ENCODE results near the gene ZDHHC13. TPM values are rescaled to one million over a fixed set of nuclear protein-coding genes. Genes with fewer than 3 reads are reported as not detected.

Gene ZDHHC13
- total RNA-seq, 1 donor from 2014 or later, result 23.4 TPM

DNA sequence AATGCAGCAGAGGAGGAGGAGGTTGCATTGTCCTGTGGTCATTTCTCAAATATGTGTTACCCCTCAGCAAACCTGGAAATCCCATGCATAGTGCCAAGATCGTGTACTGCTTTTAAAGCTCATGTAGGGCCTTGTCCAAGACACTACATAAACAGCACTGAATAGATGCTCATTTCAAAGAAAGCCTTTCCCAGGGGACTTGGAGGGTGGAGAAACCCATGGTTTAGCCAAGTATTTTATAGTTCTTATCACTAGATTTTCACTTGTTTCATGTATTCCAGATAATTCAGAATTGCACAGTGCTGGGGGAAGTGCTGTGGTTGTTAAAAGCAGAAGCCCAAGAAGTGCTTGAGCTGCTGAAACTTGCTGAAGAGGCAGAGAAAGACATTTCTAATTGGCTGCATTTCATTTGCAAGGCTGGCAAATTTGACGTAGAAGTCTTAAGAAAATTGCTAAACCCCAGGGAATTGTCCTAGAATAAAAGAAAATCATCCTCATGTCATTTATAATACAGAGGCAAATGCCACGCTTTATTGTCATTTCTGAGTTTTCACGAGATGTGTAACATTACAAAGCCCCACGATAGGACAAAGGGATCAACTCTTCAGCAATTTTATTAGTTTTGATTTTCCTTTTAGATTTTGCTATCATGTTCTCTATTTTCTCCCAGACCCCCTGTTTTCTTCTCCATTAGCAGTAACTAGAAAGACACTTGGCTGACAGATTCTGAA, 64.7 kb downstream of the ZDHHC13 start:
- H3K4me1 Mint-ChIP-seq (ENCODE audit: low read depth), result no peaks in the 10 kb centered on the region

DNA sequence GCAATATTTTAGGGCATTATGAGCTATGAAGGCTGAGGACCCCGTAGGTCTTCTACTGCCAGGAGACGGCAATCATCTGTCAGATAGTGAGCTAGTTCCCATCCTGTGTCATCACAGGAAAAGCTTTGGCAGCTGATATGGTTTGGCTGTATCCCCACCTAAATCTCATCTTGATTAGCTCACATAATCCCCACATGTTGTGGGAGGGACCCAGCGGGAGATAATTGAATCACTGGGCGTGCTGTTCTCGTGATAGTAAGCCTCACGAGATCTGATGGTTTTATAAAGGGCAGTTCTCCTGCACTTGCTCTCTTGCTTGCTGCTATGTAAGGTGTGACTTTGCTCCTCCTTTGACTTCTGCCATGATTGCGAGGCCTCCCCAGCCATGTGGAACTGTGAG, 66.7 kb downstream of the ZDHHC13 start:
- Mint-ChIP-seq H3K4me1 (ENCODE audit: low read depth) (no peaks in the 10 kb centered on the region), H3K9me3 (ENCODE audit: low read depth) (no peaks in the 10 kb centered on the region), H3K27me3 (no peaks in the 10 kb centered on the region), H3K27ac (no peak overlapping the region), H3K36me3 (ENCODE audit: insufficient read depth) (no peaks in the 10 kb centered on the region), H3K4me3 (ENCODE audit: low read depth) (no peak overlapping the region)
- DNase-seq (ENCODE audit: low spot score, unreplicated experiment), result no peak
- no peak for TF ChIP-seq CTCF (IDR thresholded peaks at IDR 0.05; ENCODE audit: unreplicated experiment)

More for the DNA sequence above, 64.7 kb downstream of the ZDHHC13 start:
- Mint-ChIP-seq H3K27me3 (no peaks in the 10 kb centered on the region), H3K9me3 (ENCODE audit: low read depth) (no peaks in the 10 kb centered on the region), H3K4me3 (ENCODE audit: low read depth) (no peak overlapping the region), H3K36me3 (ENCODE audit: insufficient read depth) (peaks cover 3% of the 10 kb centered on the region), H3K27ac (no peak overlapping the region)
- DNase-seq (ENCODE audit: low spot score, unreplicated experiment), result no peak
- TF ChIP-seq CTCF (IDR thresholded peaks at IDR 0.05; ENCODE audit: unreplicated experiment), result no peak

DNA sequence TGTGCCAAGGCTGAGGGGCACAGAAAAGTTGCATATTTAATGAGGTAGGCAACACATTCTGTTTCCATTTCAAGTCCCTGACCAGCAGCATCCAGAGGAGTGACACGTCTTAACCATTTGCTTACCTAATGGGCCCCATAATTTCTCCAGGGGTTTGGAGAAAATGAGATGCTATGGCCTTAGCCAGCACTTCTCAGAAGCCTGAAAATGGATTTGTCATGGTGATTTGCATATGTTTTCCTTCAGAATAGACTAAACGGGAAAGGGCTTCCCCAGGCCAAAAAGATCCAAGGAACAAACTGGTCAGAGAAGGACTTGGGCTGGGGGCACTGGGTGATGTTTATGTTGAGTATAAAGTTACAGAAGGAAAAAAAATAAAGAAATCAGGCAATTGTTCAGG, 68.1 kb downstream of the ZDHHC13 start:
- H3K36me3 Mint-ChIP-seq (ENCODE audit: insufficient read depth), result no peaks in the 10 kb centered on the region
- no peaks in the 10 kb centered on the region for H3K4me1 Mint-ChIP-seq (ENCODE audit: low read depth)
- H3K27me3 Mint-ChIP-seq, result no peaks in the 10 kb centered on the region
- no peak overlapping the region for H3K27ac Mint-ChIP-seq
- no peak overlapping the region for H3K4me3 Mint-ChIP-seq (ENCODE audit: low read depth)
- no peak for DNase-seq (ENCODE audit: low spot score, unreplicated experiment)
- no peaks in the 10 kb centered on the region for H3K9me3 Mint-ChIP-seq (ENCODE audit: low read depth)
- TF ChIP-seq CTCF (IDR thresholded peaks at IDR 0.05; ENCODE audit: unreplicated experiment), result no peak

DNA sequence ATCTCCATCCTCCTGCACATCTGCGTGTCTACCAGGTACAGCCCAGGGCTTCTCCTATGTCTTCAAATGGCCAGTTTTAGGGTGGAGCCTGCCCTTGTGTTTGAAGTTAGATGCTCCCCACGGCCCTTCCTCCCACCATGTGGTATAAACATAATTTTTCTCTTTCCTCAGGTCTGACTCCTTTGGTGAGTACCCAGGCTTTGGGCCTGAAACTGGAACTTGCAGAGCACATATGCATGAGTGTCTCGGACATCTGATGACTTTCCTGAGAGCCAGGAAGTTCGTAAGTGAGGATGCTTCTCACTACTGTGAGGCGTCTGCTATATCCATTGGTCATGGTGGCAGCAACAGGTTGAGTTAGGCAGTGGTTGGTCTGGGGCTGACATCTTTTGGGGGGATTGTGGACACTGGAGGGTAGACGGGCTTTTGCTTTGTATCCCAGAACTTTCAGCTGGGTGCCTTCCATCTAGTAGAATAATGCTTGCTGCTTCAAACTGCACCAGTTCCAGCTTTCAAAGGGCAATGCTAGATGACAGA, 68.6 kb downstream of the ZDHHC13 start:
- no peak for DNase-seq (ENCODE audit: low spot score, unreplicated experiment)
- Mint-ChIP-seq H3K27me3 (no peaks in the 10 kb centered on the region), H3K4me3 (ENCODE audit: low read depth) (no peak overlapping the region), H3K4me1 (ENCODE audit: low read depth) (no peaks in the 10 kb centered on the region), H3K36me3 (ENCODE audit: insufficient read depth) (no peaks in the 10 kb centered on the region), H3K27ac (no peak overlapping the region), H3K9me3 (ENCODE audit: low read depth) (no peaks in the 10 kb centered on the region)
- TF ChIP-seq CTCF (IDR thresholded peaks at IDR 0.05; ENCODE audit: unreplicated experiment), result no peak

GRCh38 chr11:19187114-19187832, 70.3 kb downstream of the ZDHHC13 start:
- no peaks in the 10 kb centered on the region for H3K9me3 Mint-ChIP-seq (ENCODE audit: low read depth)
- H3K4me3 Mint-ChIP-seq (ENCODE audit: low read depth), result no peak overlapping the region
- H3K27ac Mint-ChIP-seq, result no peak overlapping the region
- no peak for TF ChIP-seq CTCF (IDR thresholded peaks at IDR 0.05; ENCODE audit: unreplicated experiment)
- DNase-seq (ENCODE audit: low spot score, unreplicated experiment), result no peak
- no peaks in the 10 kb centered on the region for H3K27me3 Mint-ChIP-seq
- H3K36me3 Mint-ChIP-seq (ENCODE audit: insufficient read depth), result no peaks in the 10 kb centered on the region
- H3K4me1 Mint-ChIP-seq (ENCODE audit: low read depth), result no peaks in the 10 kb centered on the region

All from progenitor cell of endocrine pancreas (in vitro differentiated cells).